ENCODE data around the gene GAK. TPM values are rescaled to one million over a fixed set of nuclear protein-coding genes. Genes with fewer than 3 reads are reported as not detected.

The GAK gene
- total RNA-seq, 1 donor from 2014 or later = 97.1 TPM

DNA sequence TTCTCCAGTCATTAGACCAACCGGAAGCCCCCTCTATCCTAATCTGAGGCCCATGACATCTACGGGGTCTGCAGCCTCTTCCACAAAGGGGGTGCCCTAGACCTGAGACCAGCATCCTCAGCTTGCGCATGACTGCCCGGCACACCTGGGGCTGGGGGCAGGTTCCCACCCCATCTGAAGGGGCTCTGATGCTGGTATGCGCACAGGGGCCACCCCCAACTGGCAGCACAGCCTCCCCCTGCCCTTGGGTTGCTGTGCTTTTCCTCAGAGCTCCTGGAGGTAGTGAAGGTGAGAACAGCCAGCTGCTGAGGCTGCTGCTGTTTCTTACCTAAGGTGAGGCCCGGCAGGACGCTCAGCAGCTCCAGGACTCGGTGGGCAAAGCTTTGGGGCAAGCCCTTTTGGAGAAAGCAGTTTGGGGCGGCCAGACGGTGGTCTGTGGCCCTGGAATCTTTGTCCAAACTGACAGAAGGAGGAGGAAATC lies 87.3 kb downstream of the GAK start:
- H3K4me1 Mint-ChIP-seq (ENCODE audit: unreplicated experiment) = peaks cover 3% of the 10 kb centered on the region
- H3K27me3 Mint-ChIP-seq = no peaks in the 10 kb centered on the region
- peaks cover 10% of the 10 kb centered on the region for H3K36me3 Mint-ChIP-seq
- no peak overlapping the region for H3K4me3 Mint-ChIP-seq
- TF ChIP-seq, protein P1, sequence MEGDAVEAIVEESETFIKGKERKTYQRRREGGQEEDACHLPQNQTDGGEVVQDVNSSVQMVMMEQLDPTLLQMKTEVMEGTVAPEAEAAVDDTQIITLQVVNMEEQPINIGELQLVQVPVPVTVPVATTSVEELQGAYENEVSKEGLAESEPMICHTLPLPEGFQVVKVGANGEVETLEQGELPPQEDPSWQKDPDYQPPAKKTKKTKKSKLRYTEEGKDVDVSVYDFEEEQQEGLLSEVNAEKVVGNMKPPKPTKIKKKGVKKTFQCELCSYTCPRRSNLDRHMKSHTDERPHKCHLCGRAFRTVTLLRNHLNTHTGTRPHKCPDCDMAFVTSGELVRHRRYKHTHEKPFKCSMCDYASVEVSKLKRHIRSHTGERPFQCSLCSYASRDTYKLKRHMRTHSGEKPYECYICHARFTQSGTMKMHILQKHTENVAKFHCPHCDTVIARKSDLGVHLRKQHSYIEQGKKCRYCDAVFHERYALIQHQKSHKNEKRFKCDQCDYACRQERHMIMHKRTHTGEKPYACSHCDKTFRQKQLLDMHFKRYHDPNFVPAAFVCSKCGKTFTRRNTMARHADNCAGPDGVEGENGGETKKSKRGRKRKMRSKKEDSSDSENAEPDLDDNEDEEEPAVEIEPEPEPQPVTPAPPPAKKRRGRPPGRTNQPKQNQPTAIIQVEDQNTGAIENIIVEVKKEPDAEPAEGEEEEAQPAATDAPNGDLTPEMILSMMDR (conservative IDR thresholded peaks at IDR 0.05) = no peak
- no peak for DNase-seq (ENCODE audit: extremely low spot score, unreplicated experiment)
- no peak overlapping the region for H3K27ac Mint-ChIP-seq
- no peaks in the 10 kb centered on the region for H3K9me3 Mint-ChIP-seq

DNA sequence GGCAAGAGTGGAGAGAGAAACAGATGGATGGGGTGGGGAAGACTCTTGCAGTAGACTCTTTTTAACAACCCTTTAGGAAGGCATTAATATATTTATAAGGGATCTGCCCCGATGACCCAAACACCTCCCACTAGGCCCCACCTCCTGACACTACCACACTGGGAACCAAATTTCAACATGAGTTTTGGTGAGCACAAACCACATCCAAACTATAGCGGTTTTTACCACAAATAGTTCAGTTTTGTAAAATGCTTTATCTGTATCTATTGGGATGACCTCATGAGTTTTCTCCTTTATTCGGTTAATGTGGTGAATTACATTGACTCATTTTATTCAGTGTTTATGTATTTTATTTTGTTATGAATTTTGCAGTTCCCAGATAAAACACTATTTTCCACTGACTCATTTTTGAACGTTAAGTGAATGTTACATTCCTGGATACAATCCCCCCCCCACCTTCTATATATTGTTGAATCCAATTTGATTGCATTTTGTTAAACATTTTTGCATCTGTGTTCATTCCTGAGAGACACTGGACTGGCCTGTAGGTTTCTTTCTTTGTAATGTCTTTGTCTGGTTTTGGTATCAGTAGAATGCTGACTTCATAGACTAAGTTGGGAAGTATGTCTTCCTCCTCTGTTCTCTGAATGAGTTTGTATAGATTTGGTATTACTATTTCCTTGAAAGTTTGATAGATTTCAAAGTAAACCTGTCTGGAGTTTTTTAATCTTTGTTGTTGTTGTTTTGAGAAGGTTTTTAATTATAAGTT lies 92.3 kb downstream of the GAK start:
- H3K4me3 Mint-ChIP-seq = no peak overlapping the region
- DNase-seq (ENCODE audit: extremely low spot score, unreplicated experiment) = no peak
- TF ChIP-seq, protein P1 (conservative IDR thresholded peaks at IDR 0.05) = no peak
- no peak overlapping the region for H3K27ac Mint-ChIP-seq
- peaks cover 4% of the 10 kb centered on the region for H3K9me3 Mint-ChIP-seq
- peaks cover 10% of the 10 kb centered on the region for H3K36me3 Mint-ChIP-seq
- no peaks in the 10 kb centered on the region for H3K4me1 Mint-ChIP-seq (ENCODE audit: unreplicated experiment)
- H3K27me3 Mint-ChIP-seq = no peaks in the 10 kb centered on the region

DNA sequence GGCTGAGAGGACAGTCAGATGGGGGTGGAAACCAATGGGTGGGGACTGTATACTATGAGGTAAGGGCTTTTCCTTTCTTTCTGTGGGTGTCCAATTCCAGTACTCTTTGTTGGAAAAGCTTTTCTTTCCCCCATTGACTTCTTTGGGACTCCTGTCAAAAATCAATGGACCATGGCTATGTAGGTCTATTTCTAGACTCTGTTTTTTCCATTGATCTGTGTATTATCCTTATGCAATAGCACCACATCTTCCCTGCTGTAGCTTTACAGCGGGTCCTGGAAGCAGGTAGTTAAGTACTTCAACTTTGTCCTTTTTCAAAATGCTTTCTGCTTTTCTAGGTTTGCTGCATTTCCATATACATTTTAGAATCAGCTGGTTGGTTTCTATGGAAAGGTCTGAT lies 94.3 kb downstream of the GAK start:
- no peak overlapping the region for H3K4me3 Mint-ChIP-seq
- H3K9me3 Mint-ChIP-seq = peaks cover 4% of the 10 kb centered on the region
- H3K27ac Mint-ChIP-seq = no peak overlapping the region
- peaks cover 10% of the 10 kb centered on the region for H3K36me3 Mint-ChIP-seq
- DNase-seq (ENCODE audit: extremely low spot score, unreplicated experiment) = no peak
- TF ChIP-seq, protein P1 (conservative IDR thresholded peaks at IDR 0.05) = no peak
- no peaks in the 10 kb centered on the region for H3K27me3 Mint-ChIP-seq
- H3K4me1 Mint-ChIP-seq (ENCODE audit: unreplicated experiment) = no peaks in the 10 kb centered on the region

DNA sequence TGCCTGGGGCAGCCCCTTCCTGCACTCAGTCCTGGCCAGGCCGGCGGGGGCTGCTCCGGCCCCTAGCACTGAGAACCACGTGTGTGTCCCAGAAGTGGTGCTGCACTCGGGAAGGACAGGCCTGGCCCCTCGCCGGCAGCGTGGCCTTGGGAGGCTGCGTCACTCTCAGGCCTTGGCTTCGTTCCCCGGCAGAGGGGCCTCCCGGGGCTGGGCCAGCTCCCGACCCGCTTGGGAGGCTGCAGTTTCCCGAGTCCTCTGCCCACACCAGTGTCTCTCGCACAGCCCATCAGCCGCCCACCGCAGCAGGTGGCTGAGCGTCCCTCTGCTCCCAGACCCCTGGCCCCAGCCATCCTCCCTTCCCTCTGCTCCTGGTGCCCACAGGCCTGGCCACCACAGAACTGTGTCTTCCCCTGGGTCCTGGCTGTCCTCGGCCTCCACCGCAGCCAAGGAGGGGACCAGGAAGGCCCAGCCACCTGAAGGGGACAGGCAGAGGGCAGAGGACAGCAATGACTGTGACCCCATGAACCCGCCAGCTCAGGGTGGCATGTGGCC lies 95.3 kb downstream of the GAK start:
- no peak for DNase-seq (ENCODE audit: extremely low spot score, unreplicated experiment)
- H3K36me3 Mint-ChIP-seq = peaks cover 7% of the 10 kb centered on the region
- no peaks in the 10 kb centered on the region for H3K27me3 Mint-ChIP-seq
- H3K4me3 Mint-ChIP-seq = no peak overlapping the region
- H3K4me1 Mint-ChIP-seq (ENCODE audit: unreplicated experiment) = no peaks in the 10 kb centered on the region
- peaks cover 4% of the 10 kb centered on the region for H3K9me3 Mint-ChIP-seq
- H3K27ac Mint-ChIP-seq = no peak overlapping the region
- TF ChIP-seq, protein P1 (conservative IDR thresholded peaks at IDR 0.05) = no peak

DNA sequence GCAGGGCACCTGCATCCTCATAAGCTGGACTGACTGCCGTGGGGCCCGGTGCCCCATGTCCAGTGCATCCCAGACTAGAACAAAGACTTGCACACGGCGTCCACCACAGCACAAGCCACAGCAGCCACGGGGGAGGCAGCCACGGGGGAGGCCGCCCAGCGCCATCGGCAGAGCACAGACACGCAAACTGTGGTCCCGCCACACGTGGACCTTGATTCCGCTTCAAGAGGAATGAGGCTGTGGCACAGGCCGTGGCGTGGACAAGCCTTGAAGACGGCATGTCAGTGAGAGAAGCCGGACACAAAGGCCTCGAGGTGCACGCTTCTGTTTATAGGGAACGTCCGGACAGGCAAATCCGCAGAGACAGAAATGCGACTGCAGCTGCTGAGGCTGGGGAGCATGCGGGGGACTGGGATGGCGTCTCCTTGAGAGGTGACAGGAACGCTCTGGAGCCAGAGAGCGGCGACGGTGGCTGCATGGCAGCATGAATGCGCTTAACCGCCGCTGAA lies 96.1 kb downstream of the GAK start:
- DNase-seq (ENCODE audit: extremely low spot score, unreplicated experiment) = no peak
- Mint-ChIP-seq H3K27ac (no peak overlapping the region), H3K9me3 (peaks cover 4% of the 10 kb centered on the region), H3K4me1 (ENCODE audit: unreplicated experiment) (no peaks in the 10 kb centered on the region), H3K36me3 (peaks cover 3% of the 10 kb centered on the region), H3K27me3 (no peaks in the 10 kb centered on the region), H3K4me3 (no peak overlapping the region)
- TF ChIP-seq, protein P1 (conservative IDR thresholded peaks at IDR 0.05) = no peak
